ENCODE data around the gene GABRB1. TPM values are rescaled to one million over a fixed set of nuclear protein-coding genes. Genes with fewer than 3 reads are reported as not detected.

GABRB1 gene
- total and polyA plus RNA-seq, 2 donors (not counting 3 experiments of a cell fraction or from before 2014, with no cell fraction given) = not detected

- Histone ChIP-seq H3K27me3 (ENCODE audit: control insufficient read depth in 2 of 2, insufficient read depth in 2 of 2, low read length in 2 of 2) (no peaks in the 10 kb centered on the region), H3K4me1 (ENCODE audit: control insufficient read depth, extremely low read depth, insufficient read depth, low read length) (no peaks in the 10 kb centered on the region), H4K20me1 (replicated peaks; ENCODE audit: control insufficient read depth, extremely low read depth, insufficient read depth, low read length) (no peaks in the 10 kb centered on the region), H3K4me3 (replicated peaks in 1 of 3; ENCODE audit: insufficient read depth in 1 of 3, low read depth in 1 of 3, low read length in 3 of 3) (no peak overlapping the region), H3K9me1 (replicated peaks; ENCODE audit: control insufficient read depth, extremely low read depth, insufficient read depth, low read length) (no peaks in the 10 kb centered on the region), H3K27ac (ENCODE audit: insufficient read depth, low read depth, low read length) (no peak overlapping the region), H3K9me3 (replicated peaks; ENCODE audit: control insufficient read depth, insufficient read depth, low read length) (no peaks in the 10 kb centered on the region), H3K36me3 (ENCODE audit: control insufficient read depth in 2 of 2, extremely low read depth in 1 of 2, insufficient read depth in 2 of 2, low read length in 2 of 2) (no peaks in the 10 kb centered on the region), H3K4me2 (ENCODE audit: insufficient read depth, low read length) (no peak overlapping the region), H3K9ac (replicated peaks; ENCODE audit: extremely low read depth, insufficient read depth, low read length) (no peak overlapping the region), H2AFZ (ENCODE audit: low read depth, low read length) (no peak overlapping the region), H3K79me2 (ENCODE audit: control insufficient read depth, insufficient read depth, low read length) (no peaks in the 10 kb centered on the region)
- FAIRE-seq (no peak), DNase-seq (ENCODE audit: low read depth, low spot score) (no peak)
- ChIA-PET POLR2A (no interaction called here), CTCF (interaction anchor here (1.2 kb wide), 1 partner anchor 11 kb away, joined by 4 read pairs; no protein-coding TSS in a partner anchor)
- intact Hi-C loops (cut with micrococcal nuclease) (no loop called here), dilution Hi-C loops (cut with MboI; ENCODE audit: extremely low pct_ligation_motif_present, low sequenced_read_pairs) (no loop called here)
- TF ChIP-seq JUN (IDR thresholded peaks at IDR 0.05; ENCODE audit: borderline replicate concordance, insufficient read depth, insufficient read length, low read depth) (no peak), EZH2 (IDR thresholded peaks at IDR 0.05; ENCODE audit: borderline replicate concordance, low read depth, low read length, severe bottlenecking) (no peak), POLR2AphosphoS5 (IDR thresholded peaks at IDR 0.05; ENCODE audit: insufficient read depth, low read depth, low read length) (no peak), CTCF (IDR thresholded peaks at IDR 0.05; ENCODE audit: extremely low read depth in 1 of 2, insufficient read depth in 1 of 2, low read depth in 1 of 2, low read length in 2 of 2) (no peak), GATA2 (IDR thresholded peaks at IDR 0.05; ENCODE audit: insufficient read depth, insufficient read length, low read depth, low read length) (no peak), MYC (IDR thresholded peaks at IDR 0.05; ENCODE audit: low read depth, low read length) (no peak), FOS (IDR thresholded peaks at IDR 0.05; ENCODE audit: borderline replicate concordance, insufficient read depth, low read length) (no peak), POLR2A (IDR thresholded peaks at IDR 0.05; ENCODE audit: low read depth, low read length) (no peak)
- TF ChIP-seq, protein P1, sequence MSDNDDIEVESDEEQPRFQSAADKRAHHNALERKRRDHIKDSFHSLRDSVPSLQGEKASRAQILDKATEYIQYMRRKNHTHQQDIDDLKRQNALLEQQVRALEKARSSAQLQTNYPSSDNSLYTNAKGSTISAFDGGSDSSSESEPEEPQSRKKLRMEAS (IDR thresholded peaks at IDR 0.05; ENCODE audit: insufficient read depth, insufficient read length) = no peak
- BruUV-seq (replicated peaks) = no TSS peak
Observed at GRCh38 chr4:47270201-47270888, 239.0 kb downstream of the GABRB1 start.

Data from endothelial cell of umbilical vein (primary cell).